Measurements from ENCODE around the gene ZMYND12.

ZMYND12 gene

DNA sequence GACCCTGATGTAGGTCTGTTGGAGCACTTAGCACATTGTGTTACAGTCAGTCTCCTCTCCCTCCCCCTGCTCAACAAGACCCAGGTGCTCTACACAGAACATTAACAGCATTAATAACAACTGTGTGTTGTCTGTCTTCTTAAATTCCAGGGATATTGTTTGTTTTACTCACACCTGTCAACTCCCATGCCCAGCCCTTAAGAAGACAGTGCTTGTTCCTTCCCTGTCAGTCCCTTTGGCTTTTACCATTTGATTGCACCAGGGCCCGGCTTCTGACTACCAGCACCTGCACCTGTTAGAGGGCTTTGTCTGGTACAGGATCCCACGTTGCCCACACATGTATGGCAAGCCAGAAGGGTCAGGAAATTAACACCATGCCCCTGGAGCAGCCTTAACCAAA, 63.6 kb downstream of the ZMYND12 start:
- Histone ChIP-seq H3K4me1 (ENCODE audit: control insufficient read depth, insufficient read depth, low read length) (no peaks in the 10 kb centered on the region), H3K27me3 (ENCODE audit: control insufficient read depth, insufficient read depth, low read length) (no peaks in the 10 kb centered on the region; the same call in 1 of the 2 replicates), H3K36me3 (ENCODE audit: control insufficient read depth, insufficient read depth, low read length) (no peaks in the 10 kb centered on the region), H3K9me3 (ENCODE audit: control insufficient read depth, insufficient read depth, low read depth, low read length) (no peaks in the 10 kb centered on the region), H3K27ac (ENCODE audit: low read depth, low read length) (no peak overlapping the region), H3K4me3 (ENCODE audit: low read depth, low read length) (no peak overlapping the region), H3K9ac (ENCODE audit: low read length) (no peak overlapping the region)

DNA sequence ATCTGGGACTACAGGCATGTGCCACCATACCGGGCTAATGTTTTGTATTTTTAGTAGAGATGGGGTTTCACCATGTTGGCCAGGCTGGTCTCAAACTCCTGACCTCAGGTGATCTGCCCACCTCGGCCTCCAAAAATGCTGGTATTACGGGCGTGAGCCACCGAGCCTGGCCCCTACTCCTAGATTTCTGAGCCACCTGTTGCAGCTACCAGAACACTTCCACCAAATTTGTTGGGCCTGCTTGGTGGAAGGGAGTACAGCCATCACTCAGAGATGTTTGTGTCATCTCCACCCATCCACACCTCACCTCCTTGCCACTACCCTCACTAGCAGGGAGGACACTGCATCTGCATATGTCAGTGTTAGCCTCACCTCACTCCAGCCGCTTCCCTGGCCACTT, 69.8 kb downstream of the ZMYND12 start:
- H3K36me3 ChIP-seq (ENCODE audit: control insufficient read depth, insufficient read depth, low read length), result no peaks in the 10 kb centered on the region
- no peak overlapping the region for H3K27ac ChIP-seq (ENCODE audit: low read depth, low read length)
- H3K4me1 ChIP-seq (ENCODE audit: control insufficient read depth, insufficient read depth, low read length), result peaks cover 3% of the 10 kb centered on the region; the same call in 1 of the 2 replicates
- H3K9me3 ChIP-seq (ENCODE audit: control insufficient read depth, insufficient read depth, low read depth, low read length), result no peaks in the 10 kb centered on the region
- H3K4me3 ChIP-seq (ENCODE audit: low read depth, low read length), result no peak overlapping the region
- H3K9ac ChIP-seq (ENCODE audit: low read length), result no peak overlapping the region
- peaks cover 29% of the 10 kb centered on the region for H3K27me3 ChIP-seq (ENCODE audit: control insufficient read depth, insufficient read depth, low read length)

- peaks cover 34% of the 10 kb centered on the region for H3K27me3 ChIP-seq (ENCODE audit: control insufficient read depth, insufficient read depth, low read length)
- H3K27ac ChIP-seq (ENCODE audit: low read depth, low read length), result no peak overlapping the region
- H3K9me3 ChIP-seq (ENCODE audit: control insufficient read depth, insufficient read depth, low read depth, low read length), result no peaks in the 10 kb centered on the region
- H3K9ac ChIP-seq (ENCODE audit: low read length), result no peak overlapping the region
- no peak overlapping the region for H3K4me3 ChIP-seq (ENCODE audit: low read depth, low read length)
- H3K4me1 ChIP-seq (ENCODE audit: control insufficient read depth, insufficient read depth, low read length), result peaks cover 3% of the 10 kb centered on the region; the same call in 1 of the 2 replicates
- no peaks in the 10 kb centered on the region for H3K36me3 ChIP-seq (ENCODE audit: control insufficient read depth, insufficient read depth, low read length)
Observed at GRCh38 chr1:42385283-42385682, 70.5 kb downstream of the ZMYND12 start.

- Histone ChIP-seq H3K36me3 (ENCODE audit: control insufficient read depth, insufficient read depth, low read length) (no peaks in the 10 kb centered on the region), H3K9ac (ENCODE audit: low read length) (no peak overlapping the region), H3K9me3 (ENCODE audit: control insufficient read depth, insufficient read depth, low read depth, low read length) (no peaks in the 10 kb centered on the region), H3K4me3 (ENCODE audit: low read depth, low read length) (peak overlapping the region; percentile 76), H3K27ac (ENCODE audit: low read depth, low read length) (no peak overlapping the region), H3K4me1 (ENCODE audit: control insufficient read depth, insufficient read depth, low read length) (peaks cover 3% of the 10 kb centered on the region; the same call in 1 of the 2 replicates), H3K27me3 (ENCODE audit: control insufficient read depth, insufficient read depth, low read length) (peaks cover 46% of the 10 kb centered on the region)
Observed at GRCh38 chr1:42381280-42381673, 74.5 kb downstream of the ZMYND12 start.

DNA sequence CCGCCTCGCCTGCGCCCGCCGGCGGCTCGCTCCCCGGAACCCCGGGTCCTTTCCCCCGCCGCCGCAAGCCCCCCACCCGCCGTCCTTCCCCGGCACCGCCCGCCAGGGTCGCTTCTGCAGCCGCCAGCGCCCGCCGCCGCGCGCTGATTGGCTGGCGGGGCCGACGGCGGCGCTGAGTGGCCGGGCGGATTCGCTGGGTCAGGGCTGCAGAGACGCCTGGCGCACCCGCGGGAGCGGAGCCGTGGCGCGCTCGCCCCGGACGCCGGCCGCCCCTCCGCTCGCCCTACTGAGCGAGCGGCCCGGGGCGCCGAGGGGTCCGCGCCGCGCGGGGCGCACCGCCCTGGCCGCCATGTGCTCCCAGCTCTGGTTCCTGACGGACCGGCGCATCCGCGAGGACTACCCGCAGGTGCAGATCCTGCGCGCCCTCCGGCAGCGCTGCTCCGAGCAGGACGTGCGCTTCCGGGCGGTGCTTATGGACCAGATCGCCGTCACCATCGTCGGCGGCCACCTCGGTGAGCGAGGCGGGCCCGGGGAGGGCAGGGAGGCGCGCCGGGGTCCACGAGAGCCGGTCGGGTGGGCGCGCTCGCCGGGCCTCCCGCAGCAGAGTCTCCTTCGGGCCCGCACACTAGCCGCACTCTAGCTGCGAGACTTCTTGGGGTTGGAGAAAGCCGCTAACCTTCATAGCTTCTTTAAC, 75.1 kb downstream of the ZMYND12 start, which contains the start of gene RIMKLA:
Gene RIMKLA (plus strand): TSS at position 207 of the 694 bp plus-strand sequence. CDS start 143 bp downstream, at position 350.
- Histone ChIP-seq H3K27me3 (ENCODE audit: control insufficient read depth, insufficient read depth, low read length) (peaks cover 46% of the 10 kb centered on the region), H3K9ac (ENCODE audit: low read length) (peak within 1 kb of the TSS; percentile 9), H3K4me1 (ENCODE audit: control insufficient read depth, insufficient read depth, low read length) (peaks cover 3% of the 10 kb centered on the region; the same call in 1 of the 2 replicates), H3K4me3 (ENCODE audit: low read depth, low read length) (peak within 1 kb of the TSS; percentile 76), H3K27ac (ENCODE audit: low read depth, low read length) (no peak within 1 kb of the TSS), H3K36me3 (ENCODE audit: control insufficient read depth, insufficient read depth, low read length) (no peaks in the 10 kb centered on the region), H3K9me3 (ENCODE audit: control insufficient read depth, insufficient read depth, low read depth, low read length) (no peaks in the 10 kb centered on the region)
